GM21529 (cell line): ENCODE measurements around the gene SLC15A1.

ENCODE experiments used
- ATAC-seq: cut with Tn5 transposase; IDR thresholded peaks from one replicate; pipeline ENCODE4 v1.9.1; 2021; ENCODE audit not compliant: unreplicated experiment

The SLC15A1 gene

GRCh38 chr13:98752467-98753290 lies at the start of gene SLC15A1:
TSS of gene SLC15A1 (minus strand) at chr13:98752672. CDS start at chr13:98752598, 74 bp downstream.
- no peak for ATAC-seq

- no peak for ATAC-seq
Measured at GRCh38 chr13:98801626-98802418, 49.4 kb upstream of the SLC15A1 start.

DNA sequence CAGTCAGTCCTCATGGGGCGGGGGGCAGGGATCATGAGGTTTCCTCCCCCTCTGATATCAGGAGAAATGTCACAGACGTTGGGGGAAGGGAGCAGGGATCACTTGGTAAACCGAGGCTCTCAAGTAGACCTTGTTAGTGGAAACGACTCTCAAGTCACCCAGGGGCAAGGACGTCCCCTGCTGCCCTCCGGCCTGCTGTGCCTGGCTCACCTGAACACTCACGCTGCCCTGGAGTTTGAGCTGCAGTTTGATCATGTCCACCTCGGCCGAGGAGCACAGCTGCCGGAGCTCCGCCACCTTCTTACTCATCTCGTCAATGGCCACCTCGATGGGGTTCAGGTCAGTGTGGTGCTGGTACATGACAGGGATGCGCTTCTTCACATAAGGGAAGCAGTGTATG lies 47.6 kb upstream of the SLC15A1 start:
- no peak for ATAC-seq

GRCh38 chr13:98798849-98799645 lies 46.6 kb upstream of the SLC15A1 start:
- no peak for ATAC-seq

DNA sequence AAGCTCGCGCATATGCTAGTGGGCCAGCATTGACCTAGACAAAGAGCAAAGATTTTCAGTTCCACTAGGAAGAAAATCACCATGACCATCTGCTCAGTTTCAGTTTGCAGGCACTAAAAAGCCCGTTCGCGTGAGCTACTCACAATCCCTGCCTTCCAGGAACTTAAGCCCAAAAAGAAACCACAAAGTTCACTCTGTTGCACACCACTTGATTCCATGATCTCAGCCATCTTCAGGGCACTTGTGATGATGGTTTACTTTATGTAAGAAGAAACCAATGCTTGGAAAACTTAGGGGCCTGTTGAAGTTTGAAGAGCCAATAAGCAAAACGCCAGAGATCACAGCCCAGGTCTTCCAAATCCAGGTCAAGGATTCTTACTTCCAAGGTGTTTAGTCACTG lies 45.0 kb upstream of the SLC15A1 start:
- no peak for ATAC-seq

- no peak for ATAC-seq
Measured at GRCh38 chr13:98796798-98797197, 44.3 kb upstream of the SLC15A1 start.

DNA sequence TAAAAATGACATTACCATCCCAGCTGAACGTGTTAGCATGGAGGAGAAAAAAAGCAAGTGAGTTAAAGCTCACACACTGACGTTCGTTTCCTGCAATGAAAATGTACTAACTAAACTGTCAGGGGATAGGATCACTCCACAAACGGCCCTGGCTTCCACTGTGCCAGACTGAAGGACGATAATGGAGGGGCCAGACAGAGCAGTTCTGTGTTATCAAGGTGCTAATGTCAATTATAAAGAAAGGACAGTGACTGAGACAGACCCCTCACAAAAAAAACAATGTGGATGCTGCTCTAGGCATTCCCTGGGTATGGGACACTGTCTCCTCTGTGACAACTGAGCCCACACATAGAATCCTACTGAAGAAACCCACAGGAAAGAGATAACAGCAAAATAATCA lies 43.7 kb upstream of the SLC15A1 start:
- no peak for ATAC-seq

GRCh38 chr13:98795220-98795619 lies 42.7 kb upstream of the SLC15A1 start:
- ATAC-seq = no peak

- no peak for ATAC-seq
Measured at GRCh38 chr13:98794498-98794897, 42.0 kb upstream of the SLC15A1 start.

DNA sequence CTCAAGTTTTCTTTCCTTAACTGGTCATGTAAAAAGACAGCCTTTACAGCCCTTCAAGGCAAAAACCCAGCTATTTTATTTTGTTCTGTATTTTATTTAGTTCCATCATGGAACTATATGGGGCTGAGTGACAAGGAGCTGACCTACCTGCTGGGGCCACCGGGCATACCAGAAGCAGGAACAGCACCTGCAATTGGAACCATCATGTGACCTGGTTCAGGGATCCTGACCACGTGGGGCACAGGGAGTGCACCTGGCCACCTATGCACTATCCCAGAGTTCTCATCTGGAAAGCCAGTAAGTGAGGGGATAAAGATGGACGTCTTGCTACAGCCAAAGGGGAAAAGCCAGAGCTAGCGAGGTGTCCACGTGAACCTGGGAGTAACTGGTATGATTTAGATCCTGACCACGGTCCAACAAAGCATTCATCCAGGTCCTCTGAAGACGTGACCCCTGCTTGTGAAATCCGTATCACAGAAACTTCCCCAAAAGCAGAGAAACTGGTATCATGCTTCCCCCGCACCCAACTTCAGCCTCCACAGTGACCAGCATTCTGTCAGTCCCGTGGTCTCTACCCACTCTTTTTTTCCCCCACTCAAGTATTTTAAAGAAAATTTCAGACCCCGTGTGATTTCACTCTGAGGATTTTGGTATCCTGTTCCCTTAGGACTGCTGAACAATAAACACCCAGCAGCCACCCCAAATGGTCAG lies 40.5 kb upstream of the SLC15A1 start:
- ATAC-seq = no peak

- ATAC-seq = no peak
Measured at GRCh38 chr13:98792321-98792720, 39.8 kb upstream of the SLC15A1 start.

GRCh38 chr13:98791611-98792010 lies 39.1 kb upstream of the SLC15A1 start:
- no peak for ATAC-seq

- no peak for ATAC-seq
Measured at GRCh38 chr13:98787996-98788395, 35.5 kb upstream of the SLC15A1 start.

DNA sequence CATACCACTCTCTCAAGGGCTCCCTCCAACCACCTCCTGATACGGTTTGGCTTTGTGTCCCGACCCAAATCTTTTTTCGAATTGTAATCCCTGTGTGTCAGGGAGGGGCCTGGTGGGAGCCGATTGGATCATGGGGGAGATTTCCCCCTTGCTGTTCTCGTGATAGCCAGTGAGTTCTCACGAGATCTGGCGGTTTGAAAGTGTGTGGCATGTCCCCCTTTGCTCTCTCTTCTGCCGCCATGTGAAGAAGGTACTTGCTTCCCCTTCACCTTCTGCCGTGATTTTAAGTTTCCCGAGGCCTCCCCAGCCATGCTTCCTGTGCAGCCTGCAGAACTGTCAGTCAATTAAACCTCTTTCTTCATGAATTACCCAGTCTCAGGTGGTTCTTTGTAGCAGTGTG lies 34.7 kb upstream of the SLC15A1 start:
- ATAC-seq = no peak

- no peak for ATAC-seq
Measured at GRCh38 chr13:98786023-98786422, 33.6 kb upstream of the SLC15A1 start.

GRCh38 chr13:98785405-98785804 lies 32.9 kb upstream of the SLC15A1 start:
- ATAC-seq = no peak

DNA sequence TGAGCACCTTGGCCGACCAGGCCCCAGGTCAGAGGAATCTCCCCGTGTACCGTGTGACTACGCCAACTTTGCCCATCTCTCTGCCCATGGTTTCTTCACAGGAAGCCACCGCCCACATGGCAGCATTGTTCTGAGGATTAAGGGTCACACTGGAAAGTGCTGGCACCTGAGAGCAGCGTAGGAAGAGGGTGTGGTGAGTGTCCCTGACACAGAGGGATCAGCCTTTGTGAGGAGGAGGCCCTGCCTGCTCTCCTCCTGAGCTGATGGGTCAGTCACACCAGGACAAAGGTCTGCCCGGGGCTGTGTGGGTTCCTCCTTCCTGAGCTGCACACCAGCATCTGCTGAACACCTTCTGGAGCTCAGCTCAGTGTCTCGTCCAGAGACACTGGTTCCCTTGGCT lies 32.2 kb upstream of the SLC15A1 start:
- no peak for ATAC-seq

- no peak for ATAC-seq
Measured at GRCh38 chr13:98783856-98784478, 31.5 kb upstream of the SLC15A1 start.

- ATAC-seq = no peak
Measured at GRCh38 chr13:98782654-98783053, 30.2 kb upstream of the SLC15A1 start.

DNA sequence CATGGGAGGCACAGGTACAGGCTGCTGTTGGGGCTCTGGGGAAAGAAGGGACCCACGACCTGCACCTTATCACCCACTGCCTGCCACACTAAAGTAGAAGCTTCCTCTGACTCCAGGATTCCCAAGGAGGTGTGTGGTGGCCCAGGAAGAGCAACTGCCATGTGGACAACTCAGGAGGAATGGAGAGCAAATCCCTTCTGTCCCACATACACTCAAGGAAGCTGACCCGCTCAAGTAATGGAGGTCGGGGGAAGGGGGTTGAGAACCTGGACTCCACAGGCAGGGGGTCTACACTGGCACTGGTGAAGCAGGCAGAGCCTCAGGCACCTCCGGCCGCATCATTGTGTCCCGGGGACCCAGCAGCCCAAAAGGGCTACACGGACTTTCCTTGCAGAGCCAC lies 29.4 kb upstream of the SLC15A1 start:
- ATAC-seq = no peak
